ENCODE measurements around the gene PHF23. TPM values are rescaled to one million over a fixed set of nuclear protein-coding genes. Genes with fewer than 3 reads are reported as not detected.
A peak's percentile ranks its signal among the peaks of the same experiment; 100 is the strongest.

Gene PHF23
- total RNA-seq, 1 experiment from 2014 or later: 110 TPM

DNA sequence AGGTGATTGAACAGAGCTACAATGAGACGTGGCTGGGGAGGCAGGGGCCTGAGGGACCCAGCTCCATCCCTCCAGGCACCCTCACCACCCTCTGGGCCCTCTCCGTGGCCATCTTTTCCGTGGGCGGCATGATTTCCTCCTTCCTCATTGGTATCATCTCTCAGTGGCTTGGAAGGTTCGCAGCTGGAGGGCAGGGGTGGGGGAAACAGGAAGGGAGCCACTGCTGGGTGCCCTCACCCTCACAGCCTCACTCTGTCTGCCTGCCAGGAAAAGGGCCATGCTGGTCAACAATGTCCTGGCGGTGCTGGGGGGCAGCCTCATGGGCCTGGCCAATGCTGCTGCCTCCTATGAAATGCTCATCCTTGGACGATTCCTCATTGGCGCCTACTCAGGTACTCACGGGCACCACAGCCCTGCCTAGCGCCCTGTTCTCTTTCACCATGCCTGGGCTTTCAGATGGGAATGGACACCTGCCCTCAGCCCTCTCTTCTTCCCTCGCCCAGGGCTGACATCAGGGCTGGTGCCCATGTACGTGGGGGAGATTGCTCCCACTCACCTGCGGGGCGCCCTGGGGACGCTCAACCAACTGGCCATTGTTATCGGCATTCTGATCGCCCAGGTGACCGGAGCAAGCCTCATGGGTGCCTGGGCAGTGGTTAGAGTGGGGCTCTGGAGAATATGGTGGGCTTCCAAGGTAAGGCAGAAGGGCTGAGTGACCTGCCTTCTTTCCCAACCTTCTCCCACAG lies 44.4 kb upstream of the PHF23 start:
- no peak overlapping the region for H3K9ac ChIP-seq (ENCODE audit: extremely low read depth, insufficient read length, low read length)
- no peak overlapping the region for H4K8ac ChIP-seq (replicated peaks; ENCODE audit: insufficient read length, low read depth, low read length)
- no peak overlapping the region for H4K91ac ChIP-seq (ENCODE audit: insufficient read length, low read depth, low read length)
- no peak overlapping the region for H3K4ac ChIP-seq (ENCODE audit: low read depth, low read length)
- H3K9me3 ChIP-seq (ENCODE audit: control insufficient read depth, low read depth, low read length): no peaks in the 10 kb centered on the region
- H2BK12ac ChIP-seq (ENCODE audit: insufficient read length, low read depth, low read length): no peak overlapping the region
- no peaks in the 10 kb centered on the region for H4K20me1 ChIP-seq (ENCODE audit: control insufficient read depth, insufficient read depth, insufficient read length)
- no peak overlapping the region for H4K5ac ChIP-seq (ENCODE audit: insufficient read length, low read depth, low read length)
- no peak overlapping the region for H3K4me2 ChIP-seq (ENCODE audit: insufficient read depth, insufficient read length, low read length)
- no peak overlapping the region for H2AK5ac ChIP-seq (ENCODE audit: insufficient read length, low read length)
- H3K23ac ChIP-seq (ENCODE audit: insufficient read length, low read depth, low read length): no peak overlapping the region
- no peaks in the 10 kb centered on the region for H3K9me3 Mint-ChIP-seq
- no peak overlapping the region for H3T11ph ChIP-seq (ENCODE audit: low read length)
- H3K14ac ChIP-seq (ENCODE audit: insufficient read depth, low read length): no peak overlapping the region; the same call in 1 of the 2 replicates
- peaks cover 4% of the 10 kb centered on the region; the same call in 1 of the 2 replicates for H3K4me1 ChIP-seq (ENCODE audit: insufficient read depth, low read length)
- no peaks in the 10 kb centered on the region for H3K79me2 ChIP-seq (ENCODE audit: insufficient read depth, low read length)
- H3K27me3 Mint-ChIP-seq (ENCODE audit: low read depth): peaks cover 13% of the 10 kb centered on the region
- TF ChIP-seq CTCF (conservative IDR thresholded peaks at IDR 0.05): no peak
- H3K27ac Mint-ChIP-seq: no peak overlapping the region
- no peaks in the 10 kb centered on the region for H3K27me3 ChIP-seq (ENCODE audit: insufficient read depth, low read length)
- no peaks in the 10 kb centered on the region for H3K79me1 ChIP-seq (ENCODE audit: insufficient read depth, low read depth, low read length, poor library complexity, severe bottlenecking)
- no peak overlapping the region for H2BK20ac ChIP-seq (ENCODE audit: low read depth, low read length, poor library complexity, severe bottlenecking)
- H3K27ac ChIP-seq (ENCODE audit: insufficient read length, low read depth, low read length): no peak overlapping the region
- peaks cover 12% of the 10 kb centered on the region for H3K23me2 ChIP-seq (ENCODE audit: insufficient read length, low read depth, low read length, poor library complexity, severe bottlenecking)
- no CpG with 5 or more reads among the region's 18 CpGs for WGBS (ENCODE audit: extremely low coverage, insufficient read length, low lambda C conversion rate)
- peaks cover 2 to 25% (median 11%) of the 10 kb centered on the region in 3 experiments; a peak in 5 of 7 replicates for H3K36me3 Mint-ChIP-seq (ENCODE audit: insufficient read depth in 1 of 3, low read depth in 3 of 3)
- no peak overlapping the region for H2BK5ac ChIP-seq (ENCODE audit: insufficient read length, low read length)
- H3K18ac ChIP-seq (ENCODE audit: insufficient read length, low read depth, low read length): no peak overlapping the region
- DNase-seq: no peak
- H2BK15ac ChIP-seq (ENCODE audit: low read depth, low read length): no peak overlapping the region
- no peak overlapping the region for H2AFZ ChIP-seq (ENCODE audit: low read length)
- no peak overlapping the region for H2BK120ac ChIP-seq (ENCODE audit: low read depth, low read length, poor library complexity, severe bottlenecking)
- H3K4me1 Mint-ChIP-seq: peaks cover 16 to 23% of the 10 kb centered on the region in 2 experiments
- H3K56ac ChIP-seq (ENCODE audit: insufficient read length, low read depth, low read length): no peak overlapping the region
- H3K4me3 Mint-ChIP-seq: peak overlapping the region; percentile 25 to 92; a peak in 3 of 5 replicates
